Measurements from ENCODE around the gene PLEKHA8.

GRCh38 chr7:29996321-29996720, 31.9 kb upstream of the PLEKHA8 start:
- TF ChIP-seq TAF1 (IDR thresholded peaks at IDR 0.05; ENCODE audit: low read depth) (no peak), FOXM1 (IDR thresholded peaks at IDR 0.05; ENCODE audit: borderline replicate concordance, low read depth) (no peak), EGR1 (IDR thresholded peaks at IDR 0.05) (no peak), TCF12 (IDR thresholded peaks at IDR 0.05; ENCODE audit: low read depth) (no peak), REST (IDR thresholded peaks at IDR 0.05; ENCODE audit: low read depth) (no peak)

Data from Ishikawa (cell line).